Subcutaneous adipose tissue (tissue), 4 donors: ENCODE results near the gene WDR1. TPM values are rescaled to one million over a fixed set of nuclear protein-coding genes. Genes with fewer than 3 reads are reported as not detected.

Experiments used
- small RNA-seq: library from RNA; depleted of rRNA; stranded (forward); fragments of <200 nt; gene quantifications from one replicate; pipeline ENCODE3, GENCODE V24; 2016
- total RNA-seq, 4 donors: library from RNA; depleted of rRNA; stranded (reverse); fragments of >200 nt; gene quantifications; one replicate each; pipeline ENCODE4 v1.1.0, GENCODE V29; 2016
- TF ChIP-seq, protein P1 (sequence below): fragments of 450-650 bp; IDR thresholded peaks from one replicate; pipeline ENCODE4 v1.5.1; 2016; ENCODE audit warnings: low read depth, mild to moderate bottlenecking, control low read depth, antibody characterized with exemption, moderate library complexity

Gene WDR1
- total RNA-seq, 4 donors from 2014 or later = 81.9 to 122 (median 99.1) TPM

DNA sequence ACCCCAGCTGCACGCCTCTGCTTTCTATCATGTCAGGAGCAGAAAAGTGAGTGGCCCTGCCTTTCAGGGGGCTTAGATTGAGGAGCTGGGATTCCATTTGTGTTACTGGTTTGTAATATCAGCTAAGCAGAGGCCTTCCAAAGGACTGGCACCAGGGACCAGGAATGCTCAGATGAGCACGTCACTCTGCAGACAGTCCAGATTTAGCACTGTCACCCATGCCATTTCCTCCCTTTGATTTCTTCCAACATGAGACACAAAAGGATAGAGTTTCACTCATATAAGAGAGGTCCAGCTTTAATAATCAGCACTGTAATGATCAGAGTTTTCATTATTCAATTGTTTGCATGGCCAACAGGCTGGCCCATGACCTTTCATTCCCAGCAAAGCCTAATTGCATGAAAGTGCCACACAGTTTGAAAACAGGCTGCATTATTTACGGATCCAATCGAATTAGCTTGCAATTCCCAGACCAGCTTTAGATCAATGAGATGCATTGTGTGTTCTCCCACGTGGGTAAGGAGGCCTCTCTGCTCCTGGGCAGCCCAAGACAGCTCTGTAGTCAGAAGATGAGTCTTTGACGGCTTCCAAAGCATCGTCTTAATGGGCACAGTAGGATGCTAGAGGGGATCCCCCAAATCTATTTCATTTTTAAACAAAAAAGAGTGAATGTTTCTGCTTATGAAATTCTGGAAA, 85.5 kb downstream of the WDR1 start:
- TF ChIP-seq, protein P1, sequence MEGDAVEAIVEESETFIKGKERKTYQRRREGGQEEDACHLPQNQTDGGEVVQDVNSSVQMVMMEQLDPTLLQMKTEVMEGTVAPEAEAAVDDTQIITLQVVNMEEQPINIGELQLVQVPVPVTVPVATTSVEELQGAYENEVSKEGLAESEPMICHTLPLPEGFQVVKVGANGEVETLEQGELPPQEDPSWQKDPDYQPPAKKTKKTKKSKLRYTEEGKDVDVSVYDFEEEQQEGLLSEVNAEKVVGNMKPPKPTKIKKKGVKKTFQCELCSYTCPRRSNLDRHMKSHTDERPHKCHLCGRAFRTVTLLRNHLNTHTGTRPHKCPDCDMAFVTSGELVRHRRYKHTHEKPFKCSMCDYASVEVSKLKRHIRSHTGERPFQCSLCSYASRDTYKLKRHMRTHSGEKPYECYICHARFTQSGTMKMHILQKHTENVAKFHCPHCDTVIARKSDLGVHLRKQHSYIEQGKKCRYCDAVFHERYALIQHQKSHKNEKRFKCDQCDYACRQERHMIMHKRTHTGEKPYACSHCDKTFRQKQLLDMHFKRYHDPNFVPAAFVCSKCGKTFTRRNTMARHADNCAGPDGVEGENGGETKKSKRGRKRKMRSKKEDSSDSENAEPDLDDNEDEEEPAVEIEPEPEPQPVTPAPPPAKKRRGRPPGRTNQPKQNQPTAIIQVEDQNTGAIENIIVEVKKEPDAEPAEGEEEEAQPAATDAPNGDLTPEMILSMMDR = no peak

DNA sequence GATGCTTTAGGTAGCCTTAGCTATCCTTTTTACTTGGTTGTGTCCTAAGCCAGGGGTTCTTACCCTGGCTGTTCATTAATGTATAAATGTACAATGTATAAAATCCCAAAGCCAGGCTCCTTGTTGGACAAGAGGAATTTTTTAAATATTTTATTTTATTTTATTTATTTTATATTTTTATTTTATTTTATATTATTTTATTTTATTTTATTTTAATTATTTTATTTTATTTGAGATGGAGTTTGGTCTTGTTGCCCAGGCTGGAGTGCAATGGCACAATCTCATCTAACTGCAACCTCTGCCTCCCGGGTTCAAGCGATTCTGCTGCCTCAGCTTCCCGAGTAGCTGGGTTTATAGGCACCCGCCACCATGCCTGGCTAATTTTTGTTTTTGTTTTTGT, 87.2 kb downstream of the WDR1 start:
- TF ChIP-seq, protein P1 = no peak

DNA sequence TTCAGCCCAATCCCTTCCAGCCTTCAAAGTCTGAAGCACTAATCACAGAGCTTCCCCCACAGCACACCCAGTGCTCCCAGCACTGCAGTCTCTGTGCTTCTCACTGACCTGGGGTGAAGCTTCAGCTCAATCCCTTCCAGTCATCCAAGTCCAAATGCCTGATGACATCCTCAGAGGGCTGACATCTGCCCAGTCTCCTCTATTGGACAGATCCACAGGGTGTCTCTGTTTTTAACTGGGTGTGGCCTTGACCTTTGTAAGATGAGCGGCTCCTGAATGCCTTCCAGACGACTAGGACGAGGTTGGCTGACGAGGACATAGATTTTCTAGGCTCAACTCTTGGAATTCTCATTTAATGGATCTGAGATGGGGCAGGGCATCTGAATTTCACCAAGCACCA, 87.7 kb downstream of the WDR1 start:
- TF ChIP-seq, protein P1 = no peak

DNA sequence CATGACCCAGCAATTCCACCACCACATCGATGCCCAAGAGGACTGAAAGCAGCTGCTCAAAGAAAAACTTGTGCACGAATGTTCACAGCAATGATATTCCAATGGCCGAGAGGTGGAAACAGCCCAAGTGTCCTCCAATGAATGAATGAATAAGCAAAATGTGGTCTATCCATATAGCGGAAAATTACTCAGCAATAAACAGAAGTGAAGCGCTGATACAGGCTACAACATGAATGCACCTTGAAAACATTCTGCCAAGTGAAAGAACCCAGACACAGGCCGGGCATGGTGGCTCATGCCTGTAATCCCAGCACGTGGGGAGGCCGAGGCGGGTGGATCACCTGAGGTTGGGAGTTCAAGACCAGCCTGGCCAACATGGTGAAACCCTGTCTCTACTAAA, 90.1 kb downstream of the WDR1 start:
- TF ChIP-seq, protein P1 = no peak

DNA sequence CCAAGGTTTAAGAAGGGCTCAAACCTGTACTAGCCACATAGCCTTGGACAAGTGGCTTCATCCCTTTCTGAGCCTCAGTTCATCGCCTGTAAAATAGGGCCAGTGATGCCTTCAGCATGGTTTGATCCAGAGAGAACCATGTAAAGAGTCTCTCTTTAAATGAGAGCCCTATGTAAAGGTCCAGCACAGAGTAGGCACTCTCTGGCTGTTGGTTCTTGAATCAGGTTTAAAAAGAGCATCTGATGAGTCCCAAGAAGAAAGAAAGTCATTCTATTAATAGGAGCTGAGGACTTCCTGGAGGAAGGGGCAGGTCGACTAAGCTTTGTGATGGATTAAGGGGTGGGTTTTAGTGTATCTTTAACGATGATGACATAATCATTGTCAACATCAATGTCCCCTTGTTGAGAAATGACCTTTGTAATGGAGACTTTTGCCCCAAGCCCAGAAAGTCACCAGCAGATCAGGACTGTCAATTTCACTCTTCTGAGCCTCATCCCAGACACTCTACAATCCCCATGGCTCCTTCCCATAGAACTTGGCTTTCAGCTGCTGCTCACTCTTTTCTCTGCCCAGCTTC, 91.3 kb downstream of the WDR1 start:
- TF ChIP-seq, protein P1 = no peak

Small RNA genes within 50 kb of the gene (small RNA-seq; reads per million reads assigned to genes)
- not detected for gene AC093664.1
- not detected for gene MIR3138
- not detected for gene RNA5SP155

Other genes starting within 250 kb of the WDR1 start
- 10 to 100 TPM in 1 of 4 donors, 1 to 10 TPM in 3; 4.6 to 15.8 (median 7.8) TPM for gene SLC2A9, start 95.3 kb downstream of the WDR1 start, total RNA-seq